Neural crest cell (in vitro differentiated cells): Measurements from ENCODE around the gene KRTAP22-1. TPM values are rescaled to one million over a fixed set of nuclear protein-coding genes. Genes with fewer than 3 reads are reported as not detected.

ENCODE experiments used
- DNase-seq: peaks from one replicate; pipeline ENCODE4 v3.0.0; 2021; ENCODE audit warnings: low read depth, mixed read lengths, low spot score
- H3K27ac Mint-ChIP-seq: one replicate; pipeline ENCODE4 v1.8.0; 2021; ENCODE audit warnings: mild to moderate bottlenecking, mixed read lengths; ENCODE audit not compliant: unreplicated experiment
- H3K27me3 Mint-ChIP-seq: 2 replicates; pipeline ENCODE4 v1.8.0; 2021; ENCODE audit warnings: low read depth, mild to moderate bottlenecking, mixed read lengths
- H3K36me3 Mint-ChIP-seq: 2 replicates; pipeline ENCODE4 v1.8.0; 2021; ENCODE audit warnings: low read depth, mild to moderate bottlenecking, mixed read lengths
- H3K4me1 Mint-ChIP-seq: 2 replicates; pipeline ENCODE4 v1.8.0; 2021; ENCODE audit warnings: mixed read lengths
- H3K4me3 Mint-ChIP-seq: one replicate; pipeline ENCODE4 v1.8.0; 2021; ENCODE audit warnings: mild to moderate bottlenecking, mixed read lengths
- H3K9me3 Mint-ChIP-seq: 2 replicates; pipeline ENCODE4 v1.8.0; 2021; ENCODE audit warnings: mixed read lengths
- CTCF ChIP-seq: fragments of 200-600 bp; sonication (generic); conservative IDR thresholded peaks from 2 replicates; pipeline ENCODE4 v1.5.0; 2021; ENCODE audit warnings: antibody characterized with exemption, mild to moderate bottlenecking
- total RNA-seq: library from RNA; stranded (reverse); gene quantifications from 2 replicates; pipeline ENCODE4 v1.2.1, GENCODE V29; 2021

KRTAP22-1 gene
- total RNA-seq, 1 donor from 2014 or later: not detected

- Mint-ChIP-seq H3K4me3 (no peak overlapping the region), H3K27ac (no peak overlapping the region), H3K36me3 (peaks cover 2% of the 10 kb centered on the region), H3K4me1 (no peaks in the 10 kb centered on the region), H3K27me3 (no peaks in the 10 kb centered on the region), H3K9me3 (peaks cover 16% of the 10 kb centered on the region)
- no peak for TF ChIP-seq CTCF
- DNase-seq: no peak
Observed at GRCh38 chr21:30612132-30612531, 11.2 kb downstream of the KRTAP22-1 start.

GRCh38 chr21:30613836-30614235 is 12.9 kb downstream of the KRTAP22-1 start, which contains the start of gene KRTAP6-1:
KRTAP6-1 (minus strand) TSS chr21:30613930; CDS start chr21:30613904, 26 bp downstream.
- no peak within 1 kb of the TSS for H3K4me3 Mint-ChIP-seq
- DNase-seq: no peak
- H3K9me3 Mint-ChIP-seq: peaks cover 16% of the 10 kb centered on the region
- H3K36me3 Mint-ChIP-seq: peaks cover 2% of the 10 kb centered on the region
- TF ChIP-seq CTCF: no peak
- H3K27ac Mint-ChIP-seq: no peak within 1 kb of the TSS
- H3K27me3 Mint-ChIP-seq: no peaks in the 10 kb centered on the region
- H3K4me1 Mint-ChIP-seq: no peaks in the 10 kb centered on the region

- TF ChIP-seq CTCF: no peak
- Mint-ChIP-seq H3K4me1 (no peaks in the 10 kb centered on the region), H3K27me3 (no peaks in the 10 kb centered on the region), H3K27ac (no peak overlapping the region), H3K36me3 (peaks cover 2% of the 10 kb centered on the region), H3K4me3 (no peak overlapping the region), H3K9me3 (peaks cover 15% of the 10 kb centered on the region)
- DNase-seq: no peak
Observed at GRCh38 chr21:30615199-30615598, 14.3 kb downstream of the KRTAP22-1 start.

DNA sequence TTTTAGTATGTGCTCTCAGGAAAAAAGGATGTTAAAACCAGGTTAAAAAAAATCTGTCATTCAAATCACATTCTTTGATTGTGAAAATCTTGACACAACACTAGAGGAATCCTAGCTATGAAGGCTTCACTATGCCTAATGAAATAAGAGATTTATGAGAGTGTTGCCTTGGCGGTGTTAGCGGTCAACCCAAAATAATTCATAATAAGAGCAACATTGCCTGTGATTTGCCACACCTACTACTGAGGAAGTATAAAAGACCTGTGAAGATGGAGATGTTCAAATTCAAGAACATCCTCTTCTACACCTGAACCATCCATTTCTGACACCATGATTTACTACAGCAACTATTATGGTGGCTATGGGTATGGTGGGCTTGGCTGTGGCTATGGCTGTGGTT is 15.2 kb downstream of the KRTAP22-1 start, which contains the start of gene KRTAP20-1:
KRTAP20-1 (plus strand) TSS at position 301 of the 400 bp plus-strand sequence; CDS start at position 331, 30 bp downstream.
- Mint-ChIP-seq H3K27me3 (no peaks in the 10 kb centered on the region), H3K27ac (no peak within 1 kb of the TSS), H3K4me3 (no peak within 1 kb of the TSS), H3K36me3 (peaks cover 2% of the 10 kb centered on the region), H3K4me1 (no peaks in the 10 kb centered on the region), H3K9me3 (peaks cover 6% of the 10 kb centered on the region)
- no peak for TF ChIP-seq CTCF
- no peak for DNase-seq

- Mint-ChIP-seq H3K4me1 (no peaks in the 10 kb centered on the region), H3K9me3 (peaks cover 8% of the 10 kb centered on the region), H3K36me3 (no peaks in the 10 kb centered on the region), H3K27ac (no peak overlapping the region), H3K4me3 (no peak overlapping the region), H3K27me3 (no peaks in the 10 kb centered on the region)
- TF ChIP-seq CTCF: no peak
- no peak for DNase-seq
Observed at GRCh38 chr21:30620080-30620479, 19.2 kb downstream of the KRTAP22-1 start.
